ENCODE measurements around the gene KIF1B.
"Not testable (repeated sequence)": the region's sequence is repeated elsewhere in the genome, so short reads cannot be mapped to it uniquely, and the experiment has no call there.

KIF1B gene

GRCh38 chr1:10379676-10380075 is 169.3 kb downstream of the KIF1B start:
- no peak for DNase-seq (ENCODE audit: extremely low read depth in 1 of 2, low read depth in 1 of 2)

- no peak for DNase-seq (ENCODE audit: extremely low read depth in 1 of 2, low read depth in 1 of 2)
Measured at GRCh38 chr1:10380594-10381275, 170.4 kb downstream of the KIF1B start.

GRCh38 chr1:10383630-10384029 is 173.3 kb downstream of the KIF1B start:
- no peak for DNase-seq (ENCODE audit: extremely low read depth in 1 of 2, low read depth in 1 of 2)

GRCh38 chr1:10384219-10384618 is 173.8 kb downstream of the KIF1B start:
- DNase-seq (ENCODE audit: extremely low read depth in 1 of 2, low read depth in 1 of 2), result no peak

- DNase-seq (ENCODE audit: extremely low read depth in 1 of 2, low read depth in 1 of 2), result no peak
Measured at GRCh38 chr1:10386761-10387676, 176.6 kb downstream of the KIF1B start.

- no peak for DNase-seq (ENCODE audit: extremely low read depth in 1 of 2, low read depth in 1 of 2)
Measured at GRCh38 chr1:10387677-10388386, 177.5 kb downstream of the KIF1B start.

- no peak for DNase-seq (ENCODE audit: extremely low read depth in 1 of 2, low read depth in 1 of 2)
Measured at GRCh38 chr1:10388387-10388715, 178.0 kb downstream of the KIF1B start.

- DNase-seq (ENCODE audit: extremely low read depth in 1 of 2, low read depth in 1 of 2), result no peak
Measured at GRCh38 chr1:10389271-10389973, 179.1 kb downstream of the KIF1B start.

- no peak for DNase-seq (ENCODE audit: extremely low read depth in 1 of 2, low read depth in 1 of 2)
Measured at GRCh38 chr1:10396870-10397269, 186.5 kb downstream of the KIF1B start.

GRCh38 chr1:10398278-10398733 is 187.9 kb downstream of the KIF1B start:
- peak in 1 of 2 donors; percentile 13 for DNase-seq (ENCODE audit: extremely low read depth in 1 of 2, low read depth in 1 of 2)

- peak; percentile 98 to 99 for DNase-seq (ENCODE audit: extremely low read depth in 1 of 2, low read depth in 1 of 2)
Measured at GRCh38 chr1:10398734-10399443, 188.5 kb downstream of the KIF1B start, which contains the start of gene PGD. Gene PGD (plus strand): TSS chr1:10399064. CDS start chr1:10399118, 54 bp downstream.

- DNase-seq (ENCODE audit: extremely low read depth in 1 of 2, low read depth in 1 of 2), result peak in 1 of 2 donors; percentile 6
Measured at GRCh38 chr1:10399444-10399941, 189.1 kb downstream of the KIF1B start.

GRCh38 chr1:10400013-10400412 is 189.6 kb downstream of the KIF1B start:
- no peak for DNase-seq (ENCODE audit: extremely low read depth in 1 of 2, low read depth in 1 of 2)

GRCh38 chr1:10401281-10401680 is 190.9 kb downstream of the KIF1B start:
- no peak for DNase-seq (ENCODE audit: extremely low read depth in 1 of 2, low read depth in 1 of 2)

- no peak for DNase-seq (ENCODE audit: extremely low read depth in 1 of 2, low read depth in 1 of 2)
Measured at GRCh38 chr1:10402729-10403274, 192.4 kb downstream of the KIF1B start.

GRCh38 chr1:10407201-10407600 is 196.8 kb downstream of the KIF1B start:
- DNase-seq (ENCODE audit: extremely low read depth in 1 of 2, low read depth in 1 of 2), result no peak

GRCh38 chr1:10415211-10415930 is 205.0 kb downstream of the KIF1B start:
- DNase-seq (ENCODE audit: extremely low read depth in 1 of 2, low read depth in 1 of 2), result no peak

GRCh38 chr1:10415967-10416366 is 205.6 kb downstream of the KIF1B start:
- not testable (repeated sequence) for DNase-seq (ENCODE audit: extremely low read depth in 1 of 2, low read depth in 1 of 2)

GRCh38 chr1:10418741-10419140 is 208.4 kb downstream of the KIF1B start:
- not testable (repeated sequence) for DNase-seq (ENCODE audit: extremely low read depth in 1 of 2, low read depth in 1 of 2)

Data from stimulated activated CD8-positive, alpha-beta memory T cell treated with anti-CD3 and anti-CD28 coated beads, Interleukin-7, amount 100 ng/mL, for 48 hours (primary cell).